Erythroblast (primary cell): ENCODE data around the gene DGKI.

Experiments
- GATA1 ChIP-seq: IDR thresholded peaks from 2 replicates; pipeline ENCODE4 v1.6.1; 2011; ENCODE audit warnings: low read depth, mild to moderate bottlenecking, control low read depth, low read length, moderate library complexity
- POLR2A ChIP-seq: IDR thresholded peaks from 2 replicates; pipeline ENCODE4 v1.6.1; 2011; ENCODE audit warnings: mild to moderate bottlenecking, low read length

DNA sequence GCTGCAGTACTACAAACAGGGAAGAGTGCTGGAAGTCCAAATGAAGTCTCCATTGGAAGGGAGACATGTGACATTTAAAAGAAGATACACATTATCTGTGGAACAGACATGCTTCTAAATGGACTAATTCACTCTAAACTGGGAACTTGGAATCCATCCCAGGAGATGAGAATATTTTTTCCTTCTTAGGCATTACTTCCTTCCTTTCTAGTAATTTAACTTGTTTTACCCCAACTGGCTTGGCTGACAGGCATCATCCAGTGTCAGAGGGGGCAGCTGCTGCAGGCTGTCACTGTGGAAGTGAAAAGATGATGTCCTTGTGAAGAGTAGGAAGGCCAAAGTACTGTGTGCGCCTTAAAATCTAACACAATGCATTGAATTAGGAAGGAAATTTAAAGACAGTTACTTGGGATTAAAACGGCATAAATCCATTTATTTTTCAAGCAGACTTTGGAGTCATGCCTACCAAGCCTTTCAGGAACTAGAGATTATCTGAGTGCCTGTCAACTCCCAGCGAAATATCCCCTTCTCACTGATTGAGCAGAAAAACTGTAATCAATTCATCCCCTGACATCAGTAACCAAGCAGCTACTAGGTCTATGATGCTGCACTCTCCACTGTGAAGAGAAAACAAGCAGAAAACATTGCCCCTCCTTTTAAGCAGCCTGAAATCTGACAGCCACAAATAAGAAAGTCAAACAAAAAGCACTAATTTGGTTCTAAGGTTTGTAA lies 161.2 kb downstream of the DGKI start:
- TF ChIP-seq POLR2A (no peak), GATA1 (no peak)
